H1 (cell line): ENCODE data around the gene STK16. TPM values are rescaled to one million over a fixed set of nuclear protein-coding genes. Genes with fewer than 3 reads are reported as not detected.

Source experiments
- CTCF ChIA-PET: fragments of 300-600 bp; sonication (Branson Sonifier 250); formaldehyde crosslinking; loops from one replicate; lab custom pipeline; 2021; ENCODE audit not compliant: partially characterized antibody; lab: Charles Lee
- POLR2A ChIA-PET: fragments of 300-600 bp; sonication (Branson Sonifier 250); formaldehyde crosslinking; loops from one replicate; lab custom pipeline; 2021; ENCODE audit warnings: inconsistent platforms; ENCODE audit not compliant: partially characterized antibody; lab: Charles Lee
- DNase-seq, 2 experiments: peaks; one replicate each; pipeline versions ENCODE4 v3.0.0 to v3.0.0-alpha.2; 2010 to 2022; ENCODE audit warnings: low spot score in 2 of 2, low read depth in 1 of 2, mixed read lengths in 1 of 2
- FAIRE-seq: peaks from 2 replicates; lab custom pipeline; 2011; peaks lifted over from hg19 to GRCh38; lab: Jason Lieb, UNC
- H2AFZ ChIP-seq: 2 replicates; pipeline ENCODE4 v1.8.1; 2012; ENCODE audit warnings: low read length, inconsistent platforms
- H2AK5ac ChIP-seq: 2 replicates; pipeline ENCODE4 v1.6.1; 2013; ENCODE audit warnings: low read depth, low read length
- H2BK120ac ChIP-seq: replicated peaks from 2 replicates; pipeline ENCODE3; 2013; ENCODE audit warnings: low read depth, low read length, inconsistent platforms
- H2BK12ac ChIP-seq: 2 replicates; pipeline ENCODE4 v1.6.1; 2013; ENCODE audit warnings: low read depth, low read length
- H2BK15ac ChIP-seq: 2 replicates; pipeline ENCODE4 v1.6.1; 2013; ENCODE audit warnings: low read length
- H2BK20ac ChIP-seq: 2 replicates; pipeline ENCODE4 v1.6.1; 2013; ENCODE audit warnings: low read length
- H2BK5ac ChIP-seq: 2 replicates; pipeline ENCODE4 v1.6.1; 2013; ENCODE audit warnings: low read depth, low read length
- H3K14ac ChIP-seq: 2 replicates; pipeline ENCODE4 v1.6.1; 2013; ENCODE audit warnings: inconsistent platforms; ENCODE audit not compliant: insufficient read length
- H3K18ac ChIP-seq: 2 replicates; pipeline ENCODE4 v1.6.1; 2013; ENCODE audit warnings: low read length; ENCODE audit errors: extremely low read depth
- H3K23ac ChIP-seq: 2 replicates; pipeline ENCODE4 v1.6.1; 2013; ENCODE audit warnings: inconsistent platforms; ENCODE audit not compliant: insufficient read length
- H3K23me2 ChIP-seq: 2 replicates; pipeline ENCODE4 v1.6.1; 2013; ENCODE audit warnings: low read depth, low read length
- H3K27ac ChIP-seq: 2 replicates; pipeline ENCODE4 v1.6.1; 2011; ENCODE audit warnings: low read depth, low read length, inconsistent platforms
- H3K27me3 ChIP-seq, 4 experiments: replicated peaks in 1 of 4; 1 replicate in 1 of 4; 2 replicates in 3 of 4; pipeline versions ENCODE4 v1.6.1 to v1.8.1; 2011 to 2013; ENCODE audit warnings: low read length in 3 of 4, mild to moderate bottlenecking in 3 of 4, inconsistent platforms in 2 of 4, mixed read lengths in 2 of 4, moderate library complexity in 1 of 4; ENCODE audit not compliant: control insufficient read depth in 3 of 4, insufficient read depth in 3 of 4; ENCODE audit errors: extremely low read depth in 1 of 4
- H3K36me3 ChIP-seq, 4 experiments: 2 replicates each; pipeline versions ENCODE4 v1.6.1 to v1.8.1; 2011 to 2013; ENCODE audit warnings: mild to moderate bottlenecking in 4 of 4, low read length in 3 of 4, moderate library complexity in 2 of 4, control low read depth in 1 of 4, inconsistent platforms in 1 of 4; ENCODE audit not compliant: insufficient read depth in 4 of 4, control insufficient read depth in 2 of 4
- H3K4ac ChIP-seq: replicated peaks from 2 replicates; pipeline ENCODE3; 2013; ENCODE audit warnings: low read length, low read depth, mixed read lengths, inconsistent platforms; ENCODE audit not compliant: insufficient read length
- H3K4me1 ChIP-seq, 4 experiments: replicated peaks in 1 of 4; 1 replicate in 1 of 4; 2 replicates in 3 of 4; pipeline versions ENCODE4 v1.6.1 to v1.8.1; 2011 to 2013; ENCODE audit warnings: low read length in 3 of 4, inconsistent platforms in 2 of 4, mixed read lengths in 1 of 4; ENCODE audit not compliant: insufficient read depth in 4 of 4, control insufficient read depth in 3 of 4
- H3K4me2 ChIP-seq, 2 experiments: 2 replicates each; pipeline versions ENCODE4 v1.6.1 to v1.8.1; 2011 to 2013; ENCODE audit warnings: low read depth in 2 of 2, low read length in 2 of 2, control low read depth in 1 of 2, inconsistent platforms in 1 of 2, mild to moderate bottlenecking in 1 of 2; ENCODE audit not compliant: insufficient read depth in 1 of 2
- H3K4me3 ChIP-seq, 4 experiments: fragments of 200-600, 300-600 bp in 1 of 4; sonication (generic), shearing (Covaris generic), sonication (Bioruptor Twin) in 1 of 4; 2 replicates each; pipeline versions ENCODE4 v1.5.1 to v1.8.1; 2011 to 2016; ENCODE audit warnings: low read length in 4 of 4, low read depth in 3 of 4, control low read depth in 2 of 4, inconsistent platforms in 2 of 4, mild to moderate bottlenecking in 2 of 4, mixed read lengths in 1 of 4, moderate library complexity in 1 of 4; ENCODE audit not compliant: insufficient read depth in 2 of 4; ENCODE audit errors: extremely low read depth in 1 of 4
- H3K56ac ChIP-seq: replicated peaks from 2 replicates; pipeline ENCODE3; 2013; ENCODE audit warnings: low read depth, mild to moderate bottlenecking, mixed read lengths, low read length, inconsistent platforms; ENCODE audit not compliant: insufficient read length
- H3K79me1 ChIP-seq: 2 replicates; pipeline ENCODE4 v1.6.1; 2013; ENCODE audit warnings: low read depth, low read length, control low read depth
- H3K79me2 ChIP-seq, 2 experiments: 2 replicates each; pipeline versions ENCODE4 v1.6.1 to v1.8.1; 2012 to 2013; ENCODE audit warnings: low read length in 2 of 2, mild to moderate bottlenecking in 2 of 2, inconsistent platforms in 1 of 2; ENCODE audit not compliant: insufficient read depth in 2 of 2, control insufficient read depth in 1 of 2
- H3K9ac ChIP-seq, 4 experiments: replicated peaks in 1 of 4; 1 replicate in 1 of 4; 2 replicates in 3 of 4; pipeline versions ENCODE4 v1.6.1 to v1.8.1; 2011 to 2013; ENCODE audit warnings: low read depth in 3 of 4, low read length in 3 of 4, control low read depth in 2 of 4, mild to moderate bottlenecking in 2 of 4, moderate library complexity in 2 of 4, inconsistent platforms in 1 of 4; ENCODE audit errors: extremely low read depth in 1 of 4
- H3K9me3 ChIP-seq, 2 experiments: 2 replicates each; pipeline versions ENCODE4 v1.6.1 to v1.8.1; 2012 to 2013; ENCODE audit warnings: mild to moderate bottlenecking in 2 of 2, moderate library complexity in 2 of 2, control low read depth in 1 of 2, inconsistent platforms in 1 of 2, low read depth in 1 of 2, low read length in 1 of 2, mixed read lengths in 1 of 2; ENCODE audit not compliant: insufficient read depth in 2 of 2
- H4K20me1 ChIP-seq, 2 experiments: replicated peaks in 1 of 2; 2 replicates each; pipeline versions ENCODE3 to v1.8.1; 2011 to 2013; ENCODE audit warnings: inconsistent platforms in 2 of 2, low read length in 2 of 2, mild to moderate bottlenecking in 1 of 2; ENCODE audit not compliant: insufficient read depth in 2 of 2, control insufficient read depth in 1 of 2
- H4K5ac ChIP-seq: 2 replicates; pipeline ENCODE4 v1.6.1; 2013; ENCODE audit warnings: low read length, low read depth, mixed read lengths, inconsistent platforms; ENCODE audit not compliant: insufficient read length
- H4K8ac ChIP-seq: 2 replicates; pipeline ENCODE4 v1.8.0; 2013; ENCODE audit warnings: mild to moderate bottlenecking, moderate library complexity, low read length, inconsistent platforms; ENCODE audit not compliant: insufficient read depth; ENCODE audit errors: extremely low read depth
- H4K91ac ChIP-seq: replicated peaks from 2 replicates; pipeline ENCODE3; 2013; ENCODE audit warnings: low read length, mixed read lengths, inconsistent platforms; ENCODE audit not compliant: insufficient read length
- CBX8 ChIP-seq: fragments of 300-800, 300-1000 bp; sonication (generic); IDR thresholded peaks from 2 replicates; pipeline ENCODE4 v1.7.1; 2016; ENCODE audit warnings: low read depth, low read length, borderline replicate concordance
- CHD2 ChIP-seq: IDR thresholded peaks from 2 replicates; pipeline ENCODE4 v1.6.1; 2012; ENCODE audit warnings: low read length, improper control_type of control experiment
- CREB1 ChIP-seq: IDR thresholded peaks from 2 replicates; pipeline ENCODE4 v1.6.1; 2012; ENCODE audit warnings: inconsistent platforms
- JUN ChIP-seq: IDR thresholded peaks from 2 replicates; pipeline ENCODE4 v1.6.1; 2011; ENCODE audit warnings: low read depth, mild to moderate bottlenecking, improper control_type of control experiment, low read length
- MAFK ChIP-seq: IDR thresholded peaks from 2 replicates; pipeline ENCODE4 v1.6.1; 2012; ENCODE audit warnings: low read depth, mild to moderate bottlenecking, improper control_type of control experiment, low read length
- RBBP5 ChIP-seq: IDR thresholded peaks from 2 replicates; pipeline ENCODE4 v1.7.1; 2012; ENCODE audit warnings: low read depth, mild to moderate bottlenecking, inconsistent platforms, low read length, moderate library complexity, borderline replicate concordance
- SIN3A ChIP-seq, 2 experiments: IDR thresholded peaks in 1 of 2; conservative IDR thresholded peaks in 1 of 2; 2 replicates each; pipeline ENCODE4 v1.6.1; 2011 to 2012; ENCODE audit warnings: low read length in 2 of 2, improper control_type of control experiment in 1 of 2, low read depth in 1 of 2, mild to moderate bottlenecking in 1 of 2
- WGBS, 2 experiments: shearing (Covaris generic) in 1 of 2; methylation state at CpG; one replicate each; pipeline versions ENCODE4 v1.1.6 to v1.1.7; 2013 to 2015; ENCODE audit warnings: low lambda C conversion rate in 2 of 2, mixed read lengths in 2 of 2, inconsistent platforms in 1 of 2, low coverage in 1 of 2, missing lambda C conversion rate in 1 of 2; ENCODE audit not compliant: insufficient replicate concordance in 2 of 2, insufficient coverage in 1 of 2, insufficient read length in 1 of 2; ENCODE audit errors: extremely low coverage in 1 of 2, missing lambda C conversion rate in 1 of 2; 5-methylcytosine and 5-hydroxymethylcytosine counted together
- polyA plus RNA-seq, 7 experiments: library from polyadenylated mRNA; depleted of rRNA in 3 of 7; stranded (reverse) in 5 of 7; unstranded in 2 of 7; fragments of >200 nt in 5 of 7; fragments of 200-250 nt in 2 of 7; gene quantifications; 1 replicate in 5 of 7; 2 replicates in 1 of 7; 4 replicates in 1 of 7; pipeline versions ENCODE4 v1.2.1 to v1.2.3, GENCODE V29; 2011 to 2013; ENCODE audit warnings: missing spikeins in 2 of 7, mixed read lengths in 2 of 7
- total RNA-seq: library from RNA; stranded (reverse); fragmentation: NEBNext Ultra II Directional; extraction: Animal tissue kit (Norgen Biotek cat#: 25700); gene quantifications from 2 replicates; pipeline ENCODE4 v1.2.1, GENCODE V29; 2021

The STK16 gene
- total and polyA plus RNA-seq, 2 of the 8 experiments (the other 6 are each of a cell fraction or from before 2014, with no cell fraction given), result 21.3 to 51.4 TPM

DNA sequence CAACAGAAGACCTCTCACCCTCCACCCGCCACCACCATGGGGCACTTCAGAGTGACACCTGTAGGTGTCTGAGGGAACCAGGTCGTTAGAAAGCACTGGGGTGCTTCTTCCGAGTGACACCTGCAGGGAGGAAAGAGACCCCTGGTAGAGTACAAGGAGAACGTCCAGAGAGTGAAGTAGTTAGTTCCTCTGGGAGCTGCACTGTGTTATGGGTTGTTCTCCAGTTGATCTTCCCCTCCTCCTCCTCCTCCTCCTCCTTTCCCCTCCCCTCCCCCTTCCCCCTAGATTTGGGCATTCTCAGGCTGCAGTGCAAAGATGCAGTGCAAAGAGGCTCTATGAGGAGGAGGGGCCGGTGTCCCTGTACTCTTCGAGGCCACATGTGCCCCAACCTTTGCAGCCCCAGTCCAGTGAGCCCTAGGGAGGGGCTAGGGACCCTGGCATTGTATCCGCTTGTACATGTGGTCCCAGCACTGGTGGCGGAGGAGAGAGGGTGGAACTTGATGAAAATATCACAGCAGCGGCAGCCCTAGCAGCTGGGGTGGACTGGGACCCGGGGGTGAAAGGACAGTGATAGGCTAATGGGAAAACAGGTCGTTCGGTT is 34.7 kb downstream of the STK16 start:
- WGBS, 2 experiments, result 63% methylated on average over 10 of the region's 12 CpGs; no CpG with 5 or more reads in 1 of the 2 experiments
- Histone ChIP-seq H3K4me3 (peak overlapping the region; percentile 45 to 75 (median 52)), H2BK12ac (no peak overlapping the region), H3K27me3 (no peaks in the 10 kb centered on the region; a peak in 1 of 7 replicates), H3K27ac (no peak overlapping the region), H3K79me1 (no peaks in the 10 kb centered on the region; the same call in 1 of the 2 replicates), H3K9me3 (no peaks in the 10 kb centered on the region), H3K79me2 (no peaks in the 10 kb centered on the region), H4K20me1 (no peaks in the 10 kb centered on the region), H3K4me2 (peak overlapping the region; percentile 73 to 87), H4K8ac (no peak overlapping the region), H3K9ac (peak overlapping the region in 2 of 4 experiments; percentile 8 to 26; a peak in 1 of 7 replicates), H2AK5ac (no peak overlapping the region), H4K5ac (no peak overlapping the region), H3K56ac (no peak overlapping the region), H3K23ac (no peak overlapping the region), H2BK20ac (no peak overlapping the region), H3K18ac (peak overlapping the region; percentile 13; the same call in 1 of the 2 replicates), H3K4ac (no peak overlapping the region), H3K23me2 (peaks cover 8% of the 10 kb centered on the region; the same call in 1 of the 2 replicates), H2BK120ac (no peak overlapping the region), H2BK15ac (no peak overlapping the region), H3K36me3 (peaks cover 0 to 4% (median under 1%) of the 10 kb centered on the region in 4 experiments; a peak in 3 of 8 replicates), H3K14ac (no peak overlapping the region), H3K4me1 (peaks cover 9 to 23% (median 12%) of the 10 kb centered on the region in 4 experiments; a peak in 6 of 7 replicates), H2AFZ (no peak overlapping the region), H4K91ac (no peak overlapping the region), H2BK5ac (no peak overlapping the region)
- DNase-seq (no peak), FAIRE-seq (no peak)
- ChIA-PET POLR2A (interaction anchor here (1.0 to 4.5 kb wide), 6 partner anchors 14 to 104 kb away, joined by 3 to 33 read pairs (median 8); partner anchors contain the start of genes ATG9A, GLB1L, PTPRN and STK16), CTCF (interaction anchor here (0.7 to 12.1 kb wide), 6 partner anchors 12 to 108 kb away, joined by 3 to 220 read pairs (median 14); partner anchors contain the start of genes DNPEP, GLB1L, STK16 and TUBA4A)
- no peak for TF ChIP-seq RBBP5
- TF ChIP-seq CBX8, result no peak
- TF ChIP-seq MAFK, result no peak
- TF ChIP-seq CHD2, result no peak
- TF ChIP-seq CREB1, result no peak
- no peak for TF ChIP-seq JUN
- TF ChIP-seq SIN3A (conservative IDR thresholded peaks at IDR 0.05 in 1 of 2, IDR thresholded peaks at IDR 0.05 in 1 of 2; ENCODE audit: low read depth in 1 of 2, low read length in 2 of 2), result no peak
